Measurements from ENCODE around the gene LSM12.
A peak's percentile ranks its signal among the peaks of the same experiment; 100 is the strongest.
"Not testable (repeated sequence)": the region's sequence is repeated elsewhere in the genome, so short reads cannot be mapped to it uniquely, and the experiment has no call there.

The LSM12 gene

DNA sequence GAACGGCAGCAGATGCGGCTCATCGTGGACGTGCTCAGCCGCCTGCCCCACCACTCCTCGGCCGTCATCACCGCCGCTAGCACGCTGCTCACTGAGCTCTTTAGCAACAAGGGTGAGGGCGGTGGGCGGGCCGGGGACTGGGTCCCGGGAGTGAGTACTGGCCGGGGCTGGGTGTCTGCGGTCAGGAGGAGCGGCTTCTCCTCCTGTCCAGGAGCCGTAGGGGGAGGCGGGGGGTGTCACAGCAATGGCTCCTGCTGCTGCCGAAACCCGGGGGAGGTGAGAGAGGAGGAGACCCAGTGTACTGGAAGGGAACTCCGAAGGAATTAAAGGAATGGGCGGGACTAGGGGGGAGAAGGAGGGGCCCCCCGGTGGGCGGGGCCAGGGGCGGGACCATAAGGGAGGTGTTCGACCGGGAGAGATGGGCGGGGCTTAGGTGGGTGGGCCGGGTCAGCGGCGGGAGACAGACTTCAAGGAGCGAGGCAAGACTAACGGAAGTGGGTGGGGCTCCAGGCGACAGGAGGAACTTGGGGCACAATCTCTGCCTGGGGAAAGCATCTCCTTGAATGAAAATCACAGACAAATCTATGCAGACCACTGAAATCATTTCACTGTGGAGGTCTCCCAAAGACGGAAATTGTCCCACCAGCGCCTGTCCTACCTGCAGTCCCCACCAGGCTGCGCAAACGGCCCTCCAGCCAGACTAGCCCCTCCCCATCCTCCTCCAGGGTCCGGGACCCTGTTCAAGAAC lies 59.7 kb downstream of the LSM12 start:
- DNase-seq: peak; percentile 98

DNA sequence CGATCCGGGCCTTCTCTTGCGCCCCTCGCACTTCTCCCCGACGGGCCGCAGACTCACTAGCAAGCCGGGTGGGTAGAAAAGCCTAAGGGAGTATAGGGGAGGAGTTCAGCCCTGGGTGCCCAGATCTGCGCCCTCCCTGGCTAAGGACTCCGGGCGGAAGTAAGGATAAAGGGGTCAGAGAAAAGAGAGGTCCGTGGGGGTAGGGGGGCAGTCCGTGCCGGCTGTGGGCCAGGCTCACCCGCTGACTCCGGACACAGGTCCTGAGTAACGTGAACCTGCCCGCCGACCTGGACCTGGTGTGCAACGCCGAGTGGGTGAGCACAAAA lies 60.2 kb downstream of the LSM12 start:
- DNase-seq: no peak

DNA sequence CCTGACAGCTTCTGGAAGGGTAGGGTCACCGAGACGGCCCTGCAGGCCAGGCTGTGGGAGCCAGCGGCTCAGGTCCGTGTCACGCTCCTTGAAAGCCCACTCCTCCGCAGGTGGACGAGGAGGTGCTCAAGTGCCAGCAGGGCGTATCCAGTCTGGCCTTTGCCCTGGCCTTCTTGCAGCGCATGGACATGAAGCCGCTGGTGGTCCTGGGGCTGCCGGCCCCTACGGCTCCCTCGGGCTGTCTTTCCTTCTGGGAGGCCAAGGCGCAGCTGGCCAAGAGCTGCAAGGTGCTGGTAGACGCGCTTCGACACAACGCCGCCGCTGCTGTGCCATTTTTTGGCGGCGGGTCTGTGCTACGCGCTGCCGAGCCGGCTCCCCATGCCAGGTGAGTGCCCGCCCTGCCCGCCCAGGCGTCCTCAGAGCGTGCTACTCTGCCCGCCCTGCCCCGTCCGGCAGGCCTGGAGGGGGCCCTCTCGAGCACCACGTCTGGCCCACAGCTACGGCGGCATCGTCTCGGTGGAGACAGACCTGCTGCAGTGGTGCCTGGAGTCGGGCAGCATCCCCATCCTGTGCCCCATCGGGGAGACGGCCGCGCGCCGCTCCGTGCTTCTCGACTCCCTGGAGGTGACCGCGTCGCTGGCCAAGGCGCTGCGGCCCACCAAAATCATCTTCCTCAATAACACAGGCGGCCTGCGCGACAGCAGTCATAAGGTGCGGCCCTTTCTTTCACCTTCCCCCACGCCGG lies 60.8 kb downstream of the LSM12 start:
- DNase-seq: peak in 1 of 2 experiments; percentile 12

DNA sequence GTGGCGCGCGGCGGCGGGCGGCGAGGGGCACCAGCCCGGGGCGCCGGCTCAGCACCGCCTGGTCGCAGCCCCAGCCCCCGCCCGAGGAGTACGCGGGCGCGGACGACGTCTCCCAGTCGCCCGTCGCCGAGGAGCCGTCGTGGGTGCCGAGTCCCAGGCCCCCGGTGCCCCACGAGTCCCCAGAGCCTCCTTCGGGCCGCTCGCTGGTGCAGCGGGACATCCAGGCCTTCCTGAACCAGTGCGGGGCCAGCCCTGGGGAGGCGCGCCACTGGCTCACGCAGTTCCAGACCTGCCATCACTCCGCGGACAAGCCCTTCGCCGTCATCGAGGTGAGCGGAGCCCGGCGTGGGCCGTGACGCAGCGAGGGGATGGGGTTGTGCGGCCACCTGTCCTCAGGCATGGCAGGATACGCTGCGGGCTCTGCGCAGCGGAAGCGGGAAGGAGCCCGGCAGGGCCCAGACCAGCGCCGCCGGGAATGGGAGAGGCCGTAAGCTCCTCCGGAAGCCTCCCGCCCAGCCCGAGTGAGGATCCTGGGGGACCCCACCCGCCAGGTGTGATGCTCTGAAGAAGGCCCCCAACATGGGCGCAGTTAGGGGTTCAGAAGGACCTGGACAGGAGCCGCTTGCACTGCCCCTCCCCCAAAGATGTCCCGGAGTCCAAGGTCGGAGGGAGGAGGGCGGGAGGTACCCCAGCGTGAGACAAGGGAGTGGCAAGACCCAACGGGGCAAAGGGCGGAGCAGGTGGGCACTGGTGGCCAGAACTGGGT lies 61.5 kb downstream of the LSM12 start:
- DNase-seq: no peak

DNA sequence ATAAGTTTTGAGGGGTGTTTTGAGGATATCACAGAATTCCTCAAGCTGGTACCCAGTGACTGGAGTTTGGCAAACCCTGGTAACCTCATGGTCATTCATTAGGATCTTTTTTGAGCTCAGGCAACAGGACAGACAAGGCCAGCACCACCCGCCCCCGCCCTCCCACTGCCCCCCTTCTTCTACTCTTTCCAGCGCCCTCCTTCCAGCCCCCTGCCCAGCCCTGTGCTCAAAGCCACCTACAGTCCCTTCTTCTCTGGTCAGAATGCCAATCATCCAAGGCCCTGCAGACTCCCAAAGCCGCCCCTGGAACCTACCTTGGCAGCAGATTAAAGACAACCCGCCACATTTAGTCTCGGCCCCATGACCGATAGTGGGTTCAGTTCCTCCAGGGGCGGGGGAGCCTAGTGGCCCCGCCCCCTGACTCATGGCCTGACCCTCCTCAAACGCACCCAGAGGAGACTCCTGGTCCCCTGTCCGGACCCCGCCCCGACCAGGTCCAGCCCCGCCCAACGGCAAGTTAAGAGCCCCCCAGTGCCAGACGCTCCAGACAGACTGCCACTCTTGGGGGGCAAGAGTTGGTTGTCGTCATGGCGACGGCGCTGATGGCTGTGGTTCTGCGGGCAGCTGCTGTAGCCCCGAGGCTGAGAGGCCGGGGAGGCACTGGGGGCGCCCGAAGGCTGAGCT lies 62.3 kb downstream of the LSM12 start, which contains the start of gene NAGS:
NAGS (plus strand) TSS at position 546 of the 684 bp plus-strand sequence; CDS start at position 588, 42 bp downstream.
- no peak for DNase-seq

DNA sequence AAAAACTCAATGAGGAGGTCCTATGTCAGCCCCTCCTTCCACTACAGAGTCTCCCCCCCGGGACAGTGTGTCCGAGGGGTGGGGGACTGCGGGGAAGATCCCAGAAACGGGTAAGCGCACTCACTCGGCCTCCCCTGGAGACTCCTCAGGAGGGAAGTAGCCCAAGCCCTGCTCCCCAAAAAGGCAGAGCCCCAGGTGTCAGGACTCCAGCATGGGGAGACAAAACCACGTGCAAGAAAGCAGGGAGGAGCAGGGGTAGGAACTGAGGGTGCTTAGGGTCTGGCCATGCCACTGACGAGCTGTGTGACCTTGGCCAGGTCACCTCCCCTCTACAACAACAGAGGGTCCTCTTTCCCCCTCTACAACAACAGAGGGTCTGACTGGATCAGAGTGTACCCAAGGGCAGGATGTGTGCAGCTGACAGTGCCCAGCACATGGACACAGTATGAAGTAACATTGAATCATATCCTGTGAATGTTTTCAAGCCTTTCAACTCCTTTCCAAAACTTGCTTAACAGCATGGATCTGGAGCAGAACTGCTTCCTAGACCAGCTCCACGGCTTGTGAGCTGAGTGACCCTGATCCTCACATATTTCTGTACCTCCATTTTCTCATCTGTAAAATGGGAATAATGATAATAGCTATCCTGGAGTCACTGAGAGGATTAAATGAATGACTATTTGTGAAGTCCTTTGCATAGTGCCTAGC lies 64.2 kb downstream of the LSM12 start:
- no peak for DNase-seq

DNA sequence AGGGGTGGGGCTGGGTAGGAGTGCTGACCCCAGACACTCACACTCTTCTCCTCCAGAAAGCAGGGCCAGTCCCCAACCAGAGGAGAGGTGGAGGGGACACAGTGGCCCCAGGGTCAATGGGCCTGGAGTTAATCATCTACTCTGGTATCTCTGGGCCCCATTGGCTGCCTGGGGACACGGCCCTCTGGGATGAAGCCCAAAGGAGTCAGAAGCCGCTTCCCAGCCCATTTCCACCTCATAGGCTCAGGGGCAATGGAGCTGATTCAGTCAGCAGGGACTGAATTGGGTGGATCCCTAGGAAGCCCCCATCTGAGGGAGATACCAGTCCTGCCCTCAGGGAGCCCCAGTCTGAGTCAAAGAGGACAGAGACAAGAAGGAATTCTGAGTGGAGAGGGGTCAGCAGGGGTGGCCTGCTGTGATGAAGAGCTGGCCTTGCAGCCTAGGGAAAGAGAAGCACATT lies 65.0 kb downstream of the LSM12 start:
- no peak for DNase-seq

DNA sequence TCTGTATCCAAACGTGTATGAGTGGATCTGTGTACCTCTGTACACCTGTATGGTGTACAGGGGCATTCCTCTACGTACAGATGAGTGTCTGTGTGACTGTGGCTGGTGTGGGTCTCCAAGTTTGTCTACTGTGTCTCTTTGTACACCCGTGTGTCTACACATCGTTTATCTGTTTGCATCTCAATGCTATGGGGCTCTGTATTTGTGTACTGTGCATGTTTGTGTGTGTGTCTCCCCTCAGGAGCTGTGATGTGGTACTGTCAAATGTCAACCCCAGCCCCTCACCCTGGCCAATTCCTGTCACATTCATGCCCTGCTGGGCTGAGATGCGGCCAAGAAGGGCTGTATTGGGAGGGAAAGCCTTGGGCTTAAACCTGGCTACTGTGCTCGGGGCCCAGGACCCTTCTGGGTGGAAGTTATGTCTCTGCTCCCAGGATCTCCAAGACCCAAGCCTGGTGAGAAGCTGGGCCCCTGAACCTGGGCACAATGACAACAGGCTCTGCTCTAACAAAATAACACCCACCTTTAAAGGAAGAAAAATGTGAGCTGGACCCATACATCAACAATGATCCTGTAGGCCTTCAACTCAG lies 65.5 kb downstream of the LSM12 start:
- DNase-seq: no peak

DNA sequence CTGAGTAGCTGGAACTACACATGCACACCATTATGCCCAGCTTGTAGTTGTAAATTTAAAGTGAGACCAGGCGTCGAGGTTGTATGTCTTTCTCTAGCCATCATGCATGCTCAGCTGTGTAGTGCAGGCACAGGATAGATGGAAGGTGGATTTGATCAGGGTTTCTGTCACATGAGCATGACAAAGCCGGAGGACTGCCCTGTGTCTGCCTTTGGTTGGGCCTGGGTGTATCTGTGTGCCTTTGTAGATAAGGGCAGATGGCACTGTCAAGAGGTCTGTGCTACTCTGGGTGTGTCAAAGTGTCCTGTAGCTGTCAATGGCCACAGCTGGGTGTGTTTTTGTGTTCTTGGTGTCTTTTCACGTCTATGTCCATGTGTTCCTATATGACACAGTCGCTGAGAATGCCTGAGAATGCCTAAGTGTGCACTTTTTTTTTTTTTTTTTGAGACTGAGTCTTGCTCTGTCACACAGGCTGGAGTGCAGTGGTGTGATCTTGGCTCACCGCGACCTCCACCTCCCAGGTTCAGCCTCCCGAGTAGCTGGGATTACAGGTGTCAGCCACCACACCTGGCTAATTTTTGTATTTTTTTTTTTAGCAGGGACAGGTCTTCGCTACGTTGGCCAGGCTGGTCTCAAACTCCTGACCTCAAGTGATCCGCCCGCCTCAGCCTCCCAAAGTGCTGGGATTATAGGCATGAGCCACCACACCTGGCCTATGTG lies 66.2 kb downstream of the LSM12 start:
- DNase-seq: no peak

DNA sequence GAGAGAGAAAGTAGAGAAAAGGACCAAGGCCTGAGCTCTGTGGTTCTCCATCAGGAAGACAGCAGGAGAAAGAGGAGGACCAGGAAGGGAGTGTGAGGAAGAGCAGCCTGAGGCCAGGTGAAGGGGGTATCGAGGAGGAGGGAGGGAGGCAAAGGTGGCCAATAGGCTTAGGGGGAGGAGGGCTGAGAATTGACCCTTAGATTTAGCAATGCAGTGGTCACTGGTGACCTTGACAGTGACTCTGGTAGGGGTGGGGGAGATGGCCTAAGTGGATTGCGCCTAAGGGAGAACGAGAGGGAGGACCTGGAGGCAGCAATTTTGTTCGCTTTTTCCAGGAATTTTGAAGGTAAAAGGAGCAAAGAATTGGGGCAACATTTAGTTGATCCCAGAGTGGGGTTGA lies 67.4 kb downstream of the LSM12 start:
- no peak for DNase-seq

DNA sequence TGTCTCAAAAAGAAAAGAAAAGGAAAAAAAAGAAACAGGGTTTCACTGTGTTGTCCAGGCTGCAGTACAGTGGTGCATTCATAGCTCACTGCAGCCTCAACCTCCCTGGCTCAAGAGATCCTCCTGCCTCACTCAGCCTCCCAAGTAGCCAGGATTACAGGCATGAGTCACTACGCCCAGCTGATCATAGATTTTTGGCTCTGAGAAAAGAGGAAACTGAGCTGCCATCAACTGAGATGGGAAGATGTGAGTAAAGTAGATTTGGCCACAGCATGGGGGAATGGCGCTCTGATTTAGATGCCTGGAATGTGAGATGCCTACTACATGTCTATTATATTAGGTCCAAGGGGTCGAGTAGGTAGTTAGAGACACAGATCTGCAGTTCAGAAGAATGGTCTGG lies 67.9 kb downstream of the LSM12 start:
- no peak for DNase-seq

DNA sequence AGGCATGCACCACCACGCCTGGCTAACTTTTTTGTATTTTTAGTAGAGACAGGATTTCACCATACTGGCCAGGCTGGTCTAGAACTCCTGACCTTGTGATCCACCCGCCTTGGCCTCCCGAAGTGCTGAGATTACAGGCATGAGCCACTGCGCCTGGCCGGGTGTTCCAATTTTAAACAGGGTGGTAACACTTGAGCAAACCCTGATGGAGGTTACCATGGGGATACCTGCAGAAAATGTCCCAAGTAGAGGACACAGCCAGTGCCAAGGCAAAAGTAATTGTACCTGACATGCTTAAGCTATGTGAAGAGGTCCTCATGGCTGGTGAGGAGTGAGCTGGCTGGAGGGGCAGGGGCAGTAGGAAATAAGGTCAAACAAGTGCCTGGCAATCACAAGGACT lies 69.3 kb downstream of the LSM12 start:
- not testable (repeated sequence) for DNase-seq

DNA sequence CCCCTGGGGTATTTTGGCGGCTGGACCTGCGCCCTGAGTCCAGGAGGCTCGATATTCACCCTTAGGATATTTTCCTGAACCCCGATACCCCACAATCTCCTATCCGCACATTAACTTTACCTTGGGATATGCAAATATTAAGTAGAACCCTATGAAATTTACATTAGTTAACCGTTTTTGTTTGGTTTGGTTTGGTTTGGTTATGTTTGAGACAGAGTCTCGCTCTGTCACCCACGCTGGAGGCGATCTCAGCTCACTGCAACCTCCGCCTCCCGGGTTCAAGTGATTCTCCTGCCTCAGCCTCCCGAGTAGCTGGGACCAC lies 71.4 kb downstream of the LSM12 start:
- DNase-seq: no peak

DNA sequence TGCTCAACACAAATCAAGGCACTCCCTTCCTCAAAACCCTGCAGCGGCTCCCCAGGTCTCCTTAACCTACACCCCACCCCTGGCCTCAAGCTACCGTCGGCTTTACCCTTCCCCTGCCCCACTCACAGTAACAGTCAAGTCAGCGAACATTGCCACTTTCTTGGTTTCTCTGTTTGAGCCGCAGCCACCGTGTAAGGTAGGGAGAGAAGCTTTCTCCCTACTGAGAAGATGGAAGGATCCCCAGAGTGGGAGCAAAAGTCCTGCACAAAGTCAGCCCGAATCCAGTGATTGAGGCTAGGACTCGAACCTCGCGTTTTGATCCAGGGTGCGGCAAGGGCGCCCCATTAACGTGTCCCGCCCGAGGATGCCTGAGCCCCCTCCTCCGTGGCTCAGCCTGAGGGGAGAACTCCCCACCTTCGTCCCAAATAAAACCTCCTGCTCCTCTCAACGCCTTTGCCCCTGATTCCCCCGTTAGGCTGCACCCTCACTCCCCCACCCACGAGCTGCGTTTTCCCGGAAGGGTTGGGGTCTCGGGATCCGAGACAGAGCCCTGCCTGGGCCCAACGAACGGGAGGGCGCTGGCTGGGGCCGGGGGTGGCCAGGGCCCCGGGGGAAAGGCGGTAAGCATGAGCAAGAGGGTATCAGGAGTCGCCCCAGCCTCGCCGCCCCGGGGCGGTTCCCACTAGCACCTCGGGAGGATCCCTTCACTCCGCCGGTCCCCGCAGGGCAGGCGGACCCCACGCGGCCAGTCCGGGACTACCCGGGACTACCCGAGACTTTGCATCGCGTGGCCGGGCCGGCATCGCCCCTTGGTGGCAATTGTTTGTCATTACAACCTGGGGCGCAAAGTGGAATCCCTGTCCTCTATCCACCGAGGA lies 72.0 kb downstream of the LSM12 start:
- DNase-seq: peak; percentile 56 to 58

DNA sequence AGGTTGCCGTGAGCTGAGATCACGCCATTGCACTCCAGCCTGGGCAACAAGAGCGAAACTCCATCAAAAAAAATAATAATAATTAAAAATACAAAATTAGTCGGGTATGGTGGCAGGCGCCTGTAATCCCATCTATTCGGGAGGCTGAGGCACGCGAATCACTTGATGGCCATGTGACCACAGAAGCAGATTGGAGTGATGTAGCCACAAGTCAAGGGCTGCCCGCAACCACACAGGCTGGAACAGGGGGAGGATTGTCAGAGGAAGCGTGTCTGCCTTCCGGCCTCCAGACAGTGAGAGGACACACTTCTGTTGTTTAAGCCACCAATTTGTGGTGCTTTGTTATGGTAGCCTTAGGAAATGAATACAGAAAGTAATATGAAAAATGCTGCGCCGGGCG lies 73.8 kb downstream of the LSM12 start:
- no peak for DNase-seq

DNA sequence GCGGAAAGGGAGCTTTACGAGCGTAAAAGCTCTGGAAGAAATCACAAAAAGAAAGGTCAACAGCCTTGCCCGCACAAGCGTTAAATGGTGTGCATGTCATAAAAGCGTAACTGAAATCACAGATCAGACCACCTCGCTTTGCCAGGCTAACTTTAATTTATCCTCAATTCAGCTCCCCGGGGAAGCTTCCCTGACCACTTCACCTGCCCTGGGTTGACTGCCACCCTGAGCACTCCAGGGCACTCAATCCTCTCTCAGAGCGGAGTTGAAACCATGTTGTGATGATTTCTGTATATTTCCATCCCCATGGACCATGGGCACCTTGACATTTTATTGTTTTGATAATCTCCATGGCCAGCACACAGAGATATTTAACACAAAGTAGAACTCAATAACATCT lies 78.2 kb downstream of the LSM12 start:
- DNase-seq: no peak

DNA sequence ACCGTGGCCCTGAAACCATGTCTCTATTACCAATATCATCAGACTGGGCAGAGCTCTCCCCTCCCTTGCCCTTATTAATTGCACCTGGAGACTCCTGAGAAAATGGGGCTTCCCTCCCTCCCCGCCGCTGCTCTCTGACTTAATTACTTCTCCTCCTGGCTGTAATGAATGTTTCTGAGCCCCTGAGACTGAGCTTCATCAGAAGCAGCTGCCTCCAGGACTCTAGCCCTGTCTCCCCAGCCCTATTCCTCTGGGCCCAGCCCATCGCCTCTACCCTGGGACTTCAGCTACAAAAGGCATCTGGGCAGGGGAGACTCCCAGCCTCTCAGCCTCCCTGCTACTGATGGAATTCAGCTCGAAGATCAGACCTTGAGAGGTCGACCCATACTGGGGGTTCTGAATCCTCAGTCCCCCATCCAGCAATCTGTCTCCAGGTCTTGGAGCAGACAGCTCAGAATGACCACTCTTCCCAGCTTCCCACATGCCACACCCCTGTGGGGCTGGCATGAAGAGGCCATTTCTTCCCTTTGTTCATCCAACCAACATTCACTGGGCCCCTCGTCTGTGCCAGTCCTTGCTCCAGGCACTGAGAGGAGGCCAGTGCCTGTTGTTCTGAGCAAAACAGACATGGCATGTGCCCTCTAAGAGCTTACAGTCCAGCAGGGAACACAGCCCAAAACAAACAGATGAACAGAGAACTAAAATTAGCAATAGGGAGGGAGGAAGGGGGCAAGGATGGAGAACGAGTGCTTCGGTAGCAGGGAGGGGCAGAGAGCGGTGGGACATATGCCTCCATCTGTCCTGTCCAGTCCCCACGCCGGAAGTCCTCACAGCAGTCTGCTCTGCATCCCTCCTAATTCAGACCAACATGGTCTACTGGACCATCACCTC lies 79.1 kb downstream of the LSM12 start:
- no peak for DNase-seq

DNA sequence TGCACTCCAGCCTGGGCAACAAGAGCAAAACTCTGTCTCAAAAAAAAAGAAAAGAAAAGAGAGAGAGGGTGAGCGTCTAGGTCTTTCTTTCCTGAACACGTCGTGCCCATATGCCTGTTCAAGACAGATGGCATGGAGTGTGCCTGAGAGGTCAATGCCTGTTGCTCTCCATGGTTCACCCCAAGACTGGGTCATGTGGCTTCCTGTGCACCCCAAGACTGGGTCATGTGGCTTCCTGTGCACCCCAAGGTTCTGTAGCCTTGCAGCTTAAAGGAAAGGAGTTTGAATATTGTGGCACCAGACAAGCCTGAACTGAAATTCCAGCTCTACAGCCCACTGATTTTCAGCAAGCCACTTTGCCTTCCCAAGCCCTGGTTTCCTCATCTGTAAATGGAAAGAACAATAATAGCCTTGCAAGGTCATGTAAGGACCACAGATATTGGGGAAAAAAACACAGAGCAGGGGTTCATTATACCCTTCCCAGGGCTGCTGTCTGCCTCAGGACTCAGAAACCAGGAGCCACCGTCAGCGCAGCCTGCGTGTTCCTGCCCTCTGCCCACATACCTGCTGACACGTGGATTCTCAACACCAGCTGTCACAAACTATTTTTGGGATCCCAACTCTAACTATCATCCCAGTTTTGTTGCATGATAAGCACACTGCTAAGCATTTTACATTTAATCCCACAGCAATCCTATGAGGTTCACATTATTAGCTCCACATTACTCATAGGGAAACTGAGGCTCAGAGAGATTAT lies 80.1 kb downstream of the LSM12 start:
- DNase-seq: no peak

DNA sequence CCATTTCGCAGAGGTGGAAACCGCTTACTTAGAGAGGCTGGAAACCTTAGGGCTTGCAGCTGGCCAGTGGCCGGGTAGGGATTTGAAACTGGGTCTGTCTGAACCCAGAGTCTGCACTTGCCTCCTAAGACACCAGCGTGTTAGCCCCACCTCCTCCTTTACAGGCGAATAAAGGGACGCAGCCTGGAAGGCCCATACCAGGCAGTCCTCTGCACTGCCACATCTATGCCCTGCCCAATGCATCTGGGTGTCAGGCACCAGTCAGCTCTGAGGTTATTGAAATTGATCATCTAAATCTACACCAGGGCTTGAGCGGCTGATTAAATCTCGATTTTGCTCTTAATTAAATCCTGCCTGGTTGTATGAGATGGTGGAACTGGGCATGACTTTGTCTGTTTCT lies 82.0 kb downstream of the LSM12 start:
- no peak for DNase-seq
